Fibroblast of skin of left quadriceps (primary cell): Measurements from ENCODE around the gene NMS.

Experiments
- DNase-seq, 2 experiments: peaks; one replicate each; pipeline ENCODE4 v3.0.0-alpha.2; 2013; ENCODE audit warnings: low read depth in 2 of 2

Gene NMS

GRCh38 chr2:100484390-100484789 lies 14.1 kb downstream of the NMS start:
- no peak for DNase-seq

- no peak for DNase-seq
Measured at GRCh38 chr2:100485396-100485795, 15.1 kb downstream of the NMS start.

- DNase-seq: no peak
Measured at GRCh38 chr2:100494712-100495111, 24.4 kb downstream of the NMS start.

- no peak for DNase-seq
Measured at GRCh38 chr2:100502782-100503181, 32.5 kb downstream of the NMS start.

GRCh38 chr2:100504542-100504941 lies 34.3 kb downstream of the NMS start:
- DNase-seq: no peak

- no peak for DNase-seq
Measured at GRCh38 chr2:100509066-100509465, 38.8 kb downstream of the NMS start.

- DNase-seq: no peak
Measured at GRCh38 chr2:100513650-100514049, 43.4 kb downstream of the NMS start.

- DNase-seq: no peak
Measured at GRCh38 chr2:100517556-100517955, 47.3 kb downstream of the NMS start.

GRCh38 chr2:100518801-100519200 lies 48.5 kb downstream of the NMS start:
- no peak for DNase-seq

- DNase-seq: no peak
Measured at GRCh38 chr2:100520224-100520623, 49.9 kb downstream of the NMS start.

- no peak for DNase-seq
Measured at GRCh38 chr2:100522430-100522829, 52.1 kb downstream of the NMS start.

GRCh38 chr2:100524331-100524730 lies 54.0 kb downstream of the NMS start:
- DNase-seq: no peak

- no peak for DNase-seq
Measured at GRCh38 chr2:100526868-100527267, 56.6 kb downstream of the NMS start.

GRCh38 chr2:100527440-100528015 lies 57.2 kb downstream of the NMS start:
- no peak for DNase-seq

- no peak for DNase-seq
Measured at GRCh38 chr2:100529176-100529575, 58.9 kb downstream of the NMS start.

GRCh38 chr2:100529900-100530299 lies 59.6 kb downstream of the NMS start:
- DNase-seq: no peak
